Activated CD4-positive, alpha-beta T cell treated with anti-CD3 and anti-CD28 coated beads, Interleukin-2, amount 50 U/mL, for 4 hours (primary cell): Measurements from ENCODE around the gene ATP6V0E1.
A peak's percentile ranks its signal among the peaks of the same experiment; 100 is the strongest.

Source experiments
- DNase-seq, 2 experiments: peaks; one replicate each; pipeline ENCODE4 v3.0.0-alpha.2; 2020

Gene ATP6V0E1

DNA sequence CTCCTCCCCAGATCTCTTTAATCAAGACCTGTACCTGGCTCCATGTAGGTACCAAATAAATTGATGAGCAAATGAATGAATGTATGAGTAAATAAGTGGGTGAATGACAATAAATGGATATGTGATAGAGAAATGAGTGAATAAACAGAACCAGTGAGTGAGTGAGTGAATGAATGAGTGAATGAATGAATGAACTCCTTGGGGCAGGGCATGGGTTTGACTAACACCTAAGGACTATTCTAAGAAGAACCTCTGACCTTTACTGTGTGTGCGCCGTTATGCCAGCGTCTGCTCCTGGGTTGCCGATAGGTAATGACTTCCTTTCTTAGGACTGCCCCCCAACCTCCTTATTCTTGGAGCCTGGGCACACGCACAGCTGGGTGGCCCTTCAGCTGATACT, 26.1 kb upstream of the ATP6V0E1 start:
- DNase-seq, result no peak

DNA sequence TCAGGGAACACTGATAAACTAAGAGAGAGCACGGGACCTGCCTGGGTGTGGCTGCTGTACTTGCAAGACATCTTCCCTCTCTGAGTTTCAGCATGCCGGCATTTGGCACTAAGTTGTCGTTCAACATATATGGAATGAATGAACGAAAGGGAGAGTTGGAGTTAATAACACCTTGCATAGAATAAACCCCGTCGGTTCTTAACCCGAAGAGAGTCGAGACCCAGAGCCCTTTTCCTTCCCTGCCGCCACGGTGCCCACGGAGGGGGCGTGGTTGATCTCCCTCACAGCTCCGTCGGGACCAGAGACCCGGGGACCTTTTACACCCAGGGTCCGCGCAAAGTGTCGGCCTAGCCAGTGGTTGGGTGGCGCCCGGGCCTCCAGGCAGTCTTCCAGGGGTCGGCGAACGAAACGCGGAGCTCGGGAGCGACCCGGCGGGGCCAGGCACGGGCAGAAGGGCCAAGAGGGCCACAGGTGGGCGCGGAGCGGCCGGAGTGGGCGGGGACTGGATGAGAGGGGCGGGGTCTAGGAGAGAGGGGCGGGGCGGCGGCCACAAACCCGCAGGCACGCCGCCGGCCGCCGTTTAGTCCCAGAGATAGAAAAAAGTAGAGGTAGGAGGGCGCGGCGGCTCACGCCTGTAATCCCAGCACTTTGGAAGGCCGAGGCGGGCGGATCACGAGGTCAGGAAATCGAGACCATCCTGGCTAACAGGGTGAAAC, 25.1 kb upstream of the ATP6V0E1 start:
- peak; percentile 49 to 52 for DNase-seq

DNA sequence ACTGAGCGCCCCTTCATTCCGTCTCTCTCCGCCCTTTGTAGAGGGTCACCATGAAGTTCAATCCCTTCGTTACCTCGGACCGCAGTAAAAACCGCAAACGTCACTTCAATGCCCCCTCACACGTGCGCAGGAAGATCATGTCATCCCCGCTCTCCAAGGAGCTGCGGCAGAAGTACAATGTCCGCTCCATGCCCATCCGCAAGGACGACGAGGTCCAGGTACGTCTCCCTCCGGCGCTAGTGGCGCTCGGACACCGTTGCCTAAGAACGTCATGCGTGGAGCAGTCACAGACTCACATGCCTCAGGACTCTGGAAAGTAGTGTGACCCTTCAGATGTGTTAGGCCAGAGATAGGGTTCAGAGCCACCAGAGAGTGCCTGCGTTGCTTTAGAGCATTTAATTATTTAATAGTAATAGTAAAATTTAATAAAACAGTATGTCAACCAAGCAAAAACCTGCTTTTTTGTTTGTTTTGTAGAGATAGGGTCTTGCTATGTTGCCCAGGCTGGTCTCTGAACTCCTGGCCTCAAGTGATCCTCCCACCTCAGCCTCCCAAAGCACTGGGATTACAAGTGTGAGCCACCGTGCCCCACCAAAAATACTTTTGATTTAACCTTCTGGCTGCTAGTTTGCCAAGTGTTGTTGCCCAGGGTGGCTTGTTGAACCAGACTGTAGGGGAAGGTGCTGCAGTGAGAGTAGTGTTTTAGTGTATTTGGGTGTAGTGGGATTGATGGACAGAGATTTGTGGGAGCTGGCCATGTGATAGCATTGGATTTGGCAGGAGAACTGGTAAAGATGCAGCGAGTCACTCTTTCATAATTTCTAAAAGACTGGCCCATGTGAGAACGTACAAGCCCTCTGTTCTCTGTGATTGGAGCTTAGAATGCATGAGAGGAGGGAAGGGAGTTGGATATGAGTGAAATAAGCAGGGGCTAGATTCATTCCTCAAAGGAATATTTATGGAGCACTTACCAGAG, 23.5 kb upstream of the ATP6V0E1 start:
- DNase-seq, result no peak

DNA sequence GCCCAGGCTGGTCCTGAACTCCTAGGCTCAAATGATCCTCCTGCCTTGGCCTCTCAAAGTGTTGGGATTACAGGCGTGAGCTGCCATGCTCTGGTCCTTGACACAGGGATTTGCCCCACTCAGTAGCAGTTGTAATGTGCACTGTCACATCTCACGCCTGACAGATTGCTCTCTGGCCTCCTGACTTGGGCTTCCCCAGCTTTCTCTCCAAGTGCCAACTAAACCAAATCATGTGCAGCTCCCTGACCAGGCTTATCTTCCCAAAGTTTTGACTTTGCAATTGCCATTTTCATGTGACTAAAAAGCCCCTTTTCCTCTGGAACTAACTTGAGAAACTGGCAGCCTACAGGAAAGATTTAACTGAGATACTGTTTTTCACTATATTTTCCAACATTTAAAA, 13.7 kb upstream of the ATP6V0E1 start:
- DNase-seq, result no peak

DNA sequence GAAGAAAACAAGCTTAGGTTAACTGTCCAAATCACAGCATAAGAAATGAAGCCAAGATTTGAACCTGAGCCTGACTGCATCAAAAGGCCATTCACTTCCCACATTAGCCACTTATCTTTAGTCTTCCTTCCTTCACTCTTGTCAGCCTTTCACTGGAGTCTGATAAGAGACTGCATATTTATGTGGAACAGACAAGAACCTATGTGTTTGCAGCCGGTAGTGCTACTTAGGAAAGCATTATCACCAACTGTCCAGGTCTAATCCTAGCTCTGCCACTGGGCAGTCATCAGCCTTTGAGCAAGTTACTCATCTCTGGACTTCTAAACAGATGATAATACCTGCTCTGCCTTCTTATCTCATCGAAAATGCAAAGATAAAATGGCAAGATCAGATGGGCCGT, 12.1 kb upstream of the ATP6V0E1 start:
- DNase-seq, result no peak

DNA sequence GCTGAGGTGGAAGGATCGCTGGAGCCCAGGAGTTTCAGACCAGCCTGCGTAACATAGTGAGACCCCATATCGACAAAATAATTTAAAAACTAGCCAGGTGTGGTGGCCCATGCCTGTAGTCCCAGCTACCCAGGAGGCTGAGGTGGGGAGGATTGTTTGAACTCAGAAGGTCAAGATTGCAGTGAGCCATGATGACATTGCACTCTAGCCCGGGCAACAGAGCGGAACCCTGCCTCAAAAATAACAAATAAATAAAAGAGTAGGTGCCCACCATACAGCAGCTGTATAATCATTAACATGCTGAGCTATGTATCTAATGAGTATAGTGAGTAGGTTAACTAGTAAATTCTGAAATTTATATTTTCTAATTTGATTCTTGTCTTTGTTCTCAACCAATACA, 11.0 kb upstream of the ATP6V0E1 start:
- DNase-seq, result no peak

DNA sequence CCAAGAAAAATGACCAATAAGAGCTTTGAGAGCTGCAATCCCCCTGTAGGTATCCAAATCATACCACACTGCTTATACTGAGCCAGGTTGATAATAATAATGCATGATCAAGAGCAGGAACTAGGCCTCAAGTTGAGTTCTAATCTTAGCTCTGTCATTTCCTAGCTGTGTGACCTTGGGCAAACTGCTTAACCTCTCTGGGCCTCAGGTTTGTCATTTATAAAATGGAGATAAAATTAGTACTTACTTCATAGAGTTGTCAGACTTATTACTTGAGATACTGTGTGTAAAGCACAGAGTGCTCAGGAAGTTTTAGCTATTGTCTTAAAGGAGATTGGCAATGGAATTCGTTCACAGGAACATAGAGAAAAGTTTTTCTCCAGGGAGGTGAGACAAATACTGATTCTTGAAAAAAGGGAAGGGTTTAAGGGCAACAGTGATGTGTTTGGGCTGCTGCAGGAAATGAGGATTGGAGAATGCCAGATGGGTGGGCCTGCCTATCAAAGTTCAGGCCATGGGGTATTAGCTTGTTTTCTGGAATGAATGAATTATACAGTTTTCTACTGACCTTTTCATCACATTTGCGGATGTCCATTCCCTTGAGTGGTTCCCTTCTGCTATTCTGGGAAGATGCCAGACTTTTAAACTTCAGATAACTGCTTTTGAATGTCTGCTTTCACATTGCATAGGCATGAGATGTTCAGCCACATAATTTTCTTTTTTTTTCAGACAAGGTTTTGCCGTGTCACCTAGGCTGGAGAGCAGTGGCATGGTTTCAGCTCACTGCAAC, 10.2 kb upstream of the ATP6V0E1 start:
- DNase-seq, result no peak

DNA sequence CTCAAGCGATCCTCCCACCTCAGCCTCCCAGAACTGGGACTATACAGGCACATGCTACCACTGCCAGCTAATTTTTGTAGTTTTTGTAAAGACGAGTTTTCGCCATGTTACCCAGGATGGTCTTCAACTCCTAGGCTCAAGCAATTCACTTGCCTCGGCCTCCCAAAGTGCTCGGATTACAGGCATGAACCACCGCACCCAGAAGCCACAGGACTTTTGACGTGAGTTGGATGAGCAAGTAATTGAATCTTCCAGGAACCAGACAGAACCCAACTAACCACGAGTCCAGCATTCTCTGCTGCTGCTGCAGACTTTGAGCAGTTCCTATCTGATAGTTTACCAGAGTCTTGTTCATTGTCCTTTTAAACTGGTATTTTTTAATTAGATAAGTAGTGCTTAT, 9.6 kb upstream of the ATP6V0E1 start:
- no peak for DNase-seq

DNA sequence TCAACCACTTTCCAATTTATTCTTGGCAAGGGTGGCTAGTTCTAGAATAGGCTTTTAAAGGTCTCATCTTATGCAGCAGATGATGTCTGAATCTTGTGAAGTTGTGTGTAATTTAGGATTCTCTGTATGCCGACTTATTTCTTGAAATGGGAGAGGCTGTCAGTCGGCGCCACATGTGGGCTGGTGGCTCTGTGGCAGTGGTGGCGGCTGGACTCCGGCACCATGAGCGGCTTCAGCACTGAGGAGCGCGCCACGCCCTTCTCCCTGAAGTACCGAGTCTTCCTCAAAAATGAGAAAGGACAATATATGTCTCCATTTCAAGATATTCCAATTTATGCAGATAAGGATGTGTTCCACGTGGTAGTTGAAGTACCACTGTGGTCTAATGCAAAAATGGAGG, 8.3 kb upstream of the ATP6V0E1 start:
- no peak for DNase-seq

DNA sequence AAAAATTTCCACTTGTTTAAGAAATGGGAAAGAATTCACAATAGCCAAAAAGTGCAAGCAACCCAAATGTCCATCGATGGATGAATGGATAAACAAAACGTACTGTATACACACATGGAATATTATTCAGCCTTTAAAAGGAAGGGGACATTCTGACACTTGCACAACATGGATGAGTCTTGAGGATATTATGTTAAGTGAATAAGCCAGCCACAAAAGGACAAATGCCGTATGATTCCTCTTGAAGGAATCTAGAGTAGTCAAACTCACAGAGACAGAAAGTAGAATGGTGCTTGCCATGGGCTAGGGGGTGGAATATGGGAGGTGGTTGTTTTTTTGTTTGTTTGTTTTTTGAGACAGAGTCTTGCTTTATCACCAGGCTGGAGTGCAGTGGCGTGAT, 3.8 kb upstream of the ATP6V0E1 start:
- DNase-seq, result no peak

DNA sequence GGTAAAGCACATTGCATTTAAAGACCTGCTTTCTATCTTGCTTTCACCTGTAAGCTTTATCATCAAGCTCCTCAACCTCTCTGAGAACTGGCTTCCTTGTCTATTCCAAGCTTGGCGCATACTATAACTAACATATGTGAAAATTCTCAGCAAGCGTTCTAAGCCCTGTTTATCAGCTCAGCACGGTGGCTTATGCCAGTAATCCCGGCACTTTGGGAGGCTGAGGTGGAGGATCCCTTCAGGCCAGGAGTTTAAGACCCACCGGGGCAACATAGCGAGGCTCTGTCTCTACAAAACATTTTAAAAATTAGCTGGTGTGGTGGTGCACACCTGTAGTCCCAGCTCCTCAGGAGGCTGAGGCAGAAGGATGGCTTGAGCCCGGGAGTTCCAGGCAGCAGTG, 1.6 kb upstream of the ATP6V0E1 start:
- no peak for DNase-seq

DNA sequence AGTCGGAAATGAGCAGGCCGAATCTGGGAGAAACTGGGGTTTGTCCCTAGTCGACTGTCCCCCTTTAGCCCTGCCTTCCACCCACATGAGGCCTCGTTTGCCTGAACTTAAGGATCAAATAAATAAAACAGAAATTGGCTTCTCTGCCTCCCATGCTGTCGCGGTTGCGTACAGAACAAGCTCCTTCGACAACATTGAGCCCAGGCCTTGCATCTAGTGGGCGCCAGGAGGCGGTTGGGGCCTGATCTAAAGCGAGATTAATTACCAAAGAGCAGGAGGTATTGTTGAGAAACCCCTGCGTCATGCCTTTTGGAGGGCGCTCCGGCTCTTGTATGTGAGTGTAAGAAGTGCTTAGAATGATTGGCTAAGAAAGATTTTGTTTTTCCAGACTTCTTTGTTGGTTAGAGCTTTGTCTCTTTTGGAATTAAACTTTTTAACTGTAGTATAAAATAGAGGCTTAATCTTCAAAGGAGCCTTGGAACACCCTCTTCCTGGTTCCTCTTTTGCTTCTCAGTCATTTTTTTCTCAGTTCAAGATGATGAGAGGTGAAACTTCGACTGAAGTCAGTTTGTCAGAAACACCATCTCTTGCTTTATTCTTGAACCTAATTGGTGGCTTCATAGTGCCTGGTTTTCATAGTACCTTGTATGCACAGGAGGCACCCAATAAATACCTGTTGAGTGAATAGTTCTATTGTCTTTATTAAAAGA, 828 bp downstream of the ATP6V0E1 start:
- DNase-seq, result peak; percentile 73 to 75

DNA sequence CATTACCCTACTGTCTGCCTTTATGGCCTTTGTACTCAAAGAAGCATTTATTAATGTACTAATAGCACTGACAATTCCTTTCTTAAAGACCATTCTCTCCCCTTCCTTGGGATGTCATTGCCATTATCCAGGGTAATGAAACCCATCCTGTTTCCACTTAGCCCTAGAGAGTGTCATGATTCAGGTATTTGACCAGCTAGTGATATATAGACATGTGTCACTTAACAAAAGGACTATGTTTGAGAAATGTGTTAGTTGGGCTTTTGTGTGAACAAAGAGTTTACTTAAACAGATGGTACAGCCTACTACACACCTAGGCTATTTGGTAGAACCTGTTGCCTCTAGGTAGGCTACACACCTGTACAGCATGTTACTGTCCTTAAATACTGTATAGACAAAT, 2.0 kb downstream of the ATP6V0E1 start:
- no peak for DNase-seq

DNA sequence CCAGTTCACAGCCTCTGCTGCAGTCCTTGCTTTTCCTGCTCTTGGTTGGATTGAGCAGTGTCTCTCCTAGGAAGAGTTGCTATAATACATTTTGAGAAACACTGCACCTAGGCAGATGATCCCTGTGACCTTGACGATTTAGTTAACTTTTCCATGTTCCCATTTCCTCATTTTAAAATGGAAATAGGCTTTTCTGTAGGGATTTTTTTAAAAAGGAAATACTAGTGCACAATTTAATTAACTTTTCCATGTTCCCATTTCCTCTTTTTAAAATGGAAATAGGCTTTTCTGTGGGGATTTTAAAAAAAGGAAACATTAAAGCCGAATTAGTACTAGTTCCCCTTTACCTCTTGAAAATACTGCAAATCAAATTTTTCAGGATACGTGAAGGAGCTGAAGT, 4.7 kb downstream of the ATP6V0E1 start:
- DNase-seq, result no peak

DNA sequence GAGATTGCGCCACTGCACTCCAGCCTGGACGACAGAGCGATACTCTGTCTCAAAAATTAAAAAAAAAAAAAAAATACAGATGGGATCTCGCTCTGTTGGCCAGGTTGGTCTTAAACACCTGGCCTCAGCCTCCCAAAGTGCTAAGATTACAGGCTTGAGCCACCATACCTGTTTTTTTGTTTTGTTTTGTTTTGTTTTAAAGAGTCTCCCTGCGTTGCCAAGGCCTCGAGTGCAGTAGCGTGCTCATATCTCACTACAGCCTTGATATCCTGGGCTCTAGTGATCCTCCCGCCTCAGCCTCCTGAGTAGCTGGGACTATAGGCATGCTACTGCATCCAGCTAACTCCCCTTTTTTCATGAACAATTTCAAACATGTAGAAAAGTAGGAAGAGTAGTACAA, 7.2 kb downstream of the ATP6V0E1 start:
- no peak for DNase-seq

DNA sequence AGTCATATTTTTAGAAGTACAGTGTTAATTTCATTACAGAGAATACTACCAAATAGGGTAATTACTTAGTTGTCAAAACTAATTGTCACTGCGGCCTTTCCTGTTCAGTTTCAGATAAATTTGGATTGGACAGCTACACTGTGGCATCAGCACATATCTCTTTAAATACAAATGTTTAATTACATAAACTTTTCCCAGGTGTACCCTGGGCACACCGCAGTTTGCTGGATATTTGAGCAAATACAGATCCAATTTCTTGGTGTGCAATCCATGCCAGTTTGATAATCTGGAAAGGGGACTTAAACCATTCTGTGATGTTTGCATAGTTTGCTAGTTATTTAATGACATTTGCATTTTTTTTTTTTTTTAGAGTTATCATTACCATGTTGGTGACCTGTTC, 10.8 kb downstream of the ATP6V0E1 start:
- DNase-seq, result no peak

DNA sequence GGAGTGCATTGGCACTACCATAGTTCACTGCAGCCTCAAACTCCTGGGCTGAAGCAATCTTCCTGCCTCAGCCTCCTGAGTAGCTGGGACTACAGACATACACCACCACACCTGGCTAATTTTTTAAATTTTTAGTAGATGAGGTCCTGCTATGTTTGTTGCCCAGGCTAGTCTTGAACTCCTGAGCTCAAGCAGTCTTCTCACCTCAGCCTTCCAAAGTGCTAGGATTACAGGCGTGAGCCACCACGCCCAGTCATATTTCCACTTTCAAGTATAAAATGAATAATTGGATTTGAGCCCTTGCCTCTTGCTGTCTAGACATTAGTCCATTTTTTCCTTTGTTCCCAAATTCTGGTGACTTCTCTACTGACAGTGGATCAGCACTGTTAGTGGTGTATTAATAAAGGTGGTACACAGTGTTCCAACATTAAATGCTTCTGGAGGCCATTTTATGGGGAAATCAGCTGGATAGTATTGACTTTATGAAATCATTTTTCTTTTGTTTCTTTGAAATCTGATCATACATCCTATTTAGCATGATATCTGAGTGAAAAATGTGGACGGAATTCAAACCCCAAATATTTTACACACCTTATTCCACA, 15.9 kb downstream of the ATP6V0E1 start:
- no peak for DNase-seq

DNA sequence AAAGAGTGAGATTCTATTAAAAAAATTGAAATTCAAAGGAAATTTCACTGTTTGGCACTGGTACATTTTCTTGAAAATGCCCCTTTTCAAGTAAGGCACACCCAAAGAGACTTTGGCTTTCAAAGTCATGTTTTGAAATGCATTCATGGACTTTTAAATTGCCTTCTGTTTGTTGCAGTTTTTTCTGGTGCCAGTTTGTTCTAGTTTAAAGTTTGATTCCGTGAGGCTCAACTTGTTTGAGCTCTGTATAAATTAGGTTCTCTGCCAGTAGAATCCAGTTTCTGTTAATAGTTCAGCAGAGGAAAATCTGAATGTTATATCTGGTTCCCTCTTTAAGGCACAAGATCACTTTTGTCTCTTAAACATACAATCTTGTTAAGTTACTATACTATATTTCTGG, 16.4 kb downstream of the ATP6V0E1 start:
- no peak for DNase-seq

DNA sequence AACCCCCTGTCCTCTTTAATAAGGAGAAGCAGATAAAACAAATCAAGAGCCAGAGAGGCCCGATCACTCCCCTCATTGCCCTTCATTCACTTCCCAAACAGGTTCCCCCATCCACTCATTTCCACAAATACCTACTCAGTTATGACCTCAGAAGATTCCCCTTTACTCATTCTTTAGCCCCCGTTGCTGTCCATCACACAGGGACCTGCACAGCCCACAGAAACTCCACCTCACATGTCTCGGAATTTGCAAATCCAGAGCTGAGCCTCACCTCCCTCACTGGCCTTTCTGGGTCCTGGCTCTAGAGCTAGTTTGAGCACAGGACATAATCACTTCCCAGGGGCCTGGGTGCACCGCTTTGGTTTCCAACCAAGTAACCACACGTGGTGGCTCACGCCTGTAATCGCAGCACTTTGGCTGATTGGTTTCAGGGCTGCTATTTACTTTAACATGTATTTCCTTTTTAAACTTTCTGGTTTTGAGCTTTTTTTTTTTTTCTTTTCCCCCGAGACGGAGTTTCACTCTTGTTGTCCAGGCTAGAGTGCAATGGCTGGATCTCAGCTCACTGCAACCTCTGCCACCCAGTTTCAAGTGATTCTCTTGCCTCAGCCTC, 17.8 kb downstream of the ATP6V0E1 start:
- no peak for DNase-seq

DNA sequence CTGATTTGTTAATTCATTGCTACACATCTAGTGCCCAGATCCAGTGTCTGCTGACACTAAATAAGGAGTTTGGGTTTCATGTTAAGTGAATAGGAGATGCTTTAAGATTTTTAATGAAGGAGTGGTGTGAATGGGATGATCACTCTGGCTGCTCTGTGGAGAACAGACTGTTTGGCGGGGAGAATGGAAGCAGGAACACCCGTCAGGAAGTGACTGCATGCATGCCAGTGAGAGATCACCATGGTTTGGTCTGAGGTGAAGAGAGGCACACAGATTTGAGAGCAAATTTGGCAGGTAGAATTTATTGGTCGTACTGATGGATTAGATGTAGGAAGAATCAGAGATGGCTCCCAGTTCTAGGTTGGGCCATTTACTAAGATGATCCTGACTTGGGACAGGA, 19.8 kb downstream of the ATP6V0E1 start:
- no peak for DNase-seq

DNA sequence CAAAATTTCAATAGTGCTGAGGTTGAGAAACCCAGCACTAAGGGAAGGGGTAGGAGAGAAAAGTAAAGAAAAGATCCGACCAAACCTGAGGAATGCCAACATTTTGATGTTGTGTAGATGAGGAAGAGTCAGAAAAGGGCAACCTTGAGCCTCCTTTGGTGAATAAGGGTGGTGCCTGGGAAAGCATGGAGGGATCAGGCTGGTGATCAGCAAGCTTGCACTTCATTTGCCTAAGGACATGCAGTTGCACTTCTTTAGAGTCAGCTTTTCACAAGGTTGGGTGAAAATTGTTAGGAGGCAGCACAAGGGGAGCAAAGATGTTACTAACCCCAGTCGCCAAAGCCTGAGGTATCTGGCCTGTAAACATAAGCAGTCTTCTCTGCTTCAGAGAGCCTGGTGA, 20.4 kb downstream of the ATP6V0E1 start:
- DNase-seq, result no peak

DNA sequence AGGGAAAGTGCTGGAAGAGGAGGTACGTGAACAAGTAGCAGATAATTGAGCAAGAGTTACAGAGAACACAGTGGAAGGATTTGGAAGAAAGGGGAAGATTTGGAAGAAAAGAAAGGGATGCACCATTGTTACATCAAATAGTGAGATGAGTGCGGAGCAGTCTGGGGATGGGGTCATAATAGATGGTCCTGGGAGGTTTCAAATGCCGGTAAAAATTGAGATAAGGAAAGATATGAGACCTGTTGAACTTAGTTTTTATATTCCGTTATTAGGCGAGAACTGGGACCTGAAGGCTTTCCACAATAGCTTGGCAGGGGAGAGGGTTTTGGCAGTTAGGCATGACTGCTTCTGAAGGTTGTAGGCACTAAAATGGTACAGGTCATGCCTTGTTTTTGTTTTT, 20.9 kb downstream of the ATP6V0E1 start:
- DNase-seq, result no peak
